GM19463 (cell line): ENCODE results near the gene NONO.
"Not testable (repeated sequence)": the region's sequence is repeated elsewhere in the genome, so short reads cannot be mapped to it uniquely, and the experiment has no call there.

ENCODE experiments used
- ATAC-seq: cut with Tn5 transposase; IDR thresholded peaks from one replicate; pipeline ENCODE4 v1.9.1; 2021; ENCODE audit warnings: mild to moderate bottlenecking, moderate library complexity; ENCODE audit not compliant: unreplicated experiment

Gene NONO

GRCh38 chrX:71283403-71284143, at the start of gene NONO:
NONO (plus strand) TSS chrX:71283635; CDS start chrX:71290638, 7,003 bp downstream.
- peak; percentile 83 for ATAC-seq

GRCh38 chrX:71235482-71235881, 48.0 kb upstream of the NONO start:
- no peak for ATAC-seq

- ATAC-seq: no peak
Measured at GRCh38 chrX:71236836-71237235, 46.6 kb upstream of the NONO start.

GRCh38 chrX:71239781-71240180, 43.7 kb upstream of the NONO start:
- no peak for ATAC-seq

- no peak for ATAC-seq
Measured at GRCh38 chrX:71241301-71241700, 42.1 kb upstream of the NONO start.

- no peak for ATAC-seq
Measured at GRCh38 chrX:71244359-71245128, 38.9 kb upstream of the NONO start.

- no peak for ATAC-seq
Measured at GRCh38 chrX:71245159-71245558, 38.3 kb upstream of the NONO start.

GRCh38 chrX:71250841-71251240, 32.6 kb upstream of the NONO start:
- no peak for ATAC-seq

GRCh38 chrX:71251466-71251973, 31.9 kb upstream of the NONO start:
- no peak for ATAC-seq

GRCh38 chrX:71252221-71252620, 31.2 kb upstream of the NONO start:
- ATAC-seq: no peak

- ATAC-seq: no peak
Measured at GRCh38 chrX:71253253-71254091, 30.0 kb upstream of the NONO start.

GRCh38 chrX:71254092-71254963, 29.1 kb upstream of the NONO start, which contains the start of gene ZMYM3:
ZMYM3 (minus strand) TSS chrX:71254140; CDS start chrX:71253255, 885 bp downstream.
- peak; percentile 89 for ATAC-seq

GRCh38 chrX:71256051-71256450, 27.4 kb upstream of the NONO start:
- no peak for ATAC-seq

- no peak for ATAC-seq
Measured at GRCh38 chrX:71256856-71257255, 26.6 kb upstream of the NONO start.

GRCh38 chrX:71268624-71269023, 14.8 kb upstream of the NONO start:
- ATAC-seq: not testable (repeated sequence)

GRCh38 chrX:71269801-71270395, 13.5 kb upstream of the NONO start:
- no peak for ATAC-seq

GRCh38 chrX:71272313-71272712, 11.1 kb upstream of the NONO start:
- ATAC-seq: not testable (repeated sequence)

- not testable (repeated sequence) for ATAC-seq
Measured at GRCh38 chrX:71281300-71281699, 2.1 kb upstream of the NONO start.

- ATAC-seq: peak; percentile 34
Measured at GRCh38 chrX:71282514-71283402, 677 bp upstream of the NONO start.
